Mesenchymal stem cell (in vitro differentiated cells and primary cell): ENCODE measurements around the gene DOCK10.

ENCODE experiments used
- DNase-seq: peaks from one replicate; pipeline ENCODE4 v3.0.0-alpha.2; 2013
- H2AFZ ChIP-seq: one replicate; pipeline ENCODE4 v1.6.1; 2013; ENCODE audit warnings: low read depth, mild to moderate bottlenecking, control low read depth, inconsistent platforms, low read length, moderate library complexity
- H2AK5ac ChIP-seq: 2 replicates; pipeline ENCODE4 v1.6.1; 2013; ENCODE audit warnings: low read length, moderate library complexity, mild to moderate bottlenecking, inconsistent platforms; ENCODE audit not compliant: severe bottlenecking
- H2BK120ac ChIP-seq: one replicate; pipeline ENCODE4 v1.6.1; 2013; ENCODE audit warnings: low read depth, mild to moderate bottlenecking, inconsistent platforms, low read length, moderate library complexity
- H2BK12ac ChIP-seq, 2 experiments: one replicate each; pipeline ENCODE4 v1.6.1; 2013; ENCODE audit warnings: inconsistent platforms in 2 of 2, low read length in 2 of 2, mild to moderate bottlenecking in 2 of 2, moderate library complexity in 2 of 2, control low read depth in 1 of 2
- H2BK15ac ChIP-seq: one replicate; pipeline ENCODE4 v1.6.1; 2013; ENCODE audit warnings: mild to moderate bottlenecking, low read depth, inconsistent platforms; ENCODE audit not compliant: poor library complexity, severe bottlenecking
- H2BK5ac ChIP-seq: 2 replicates; pipeline ENCODE4 v1.6.1; 2013; ENCODE audit warnings: low read depth, mild to moderate bottlenecking, low read length, control low read depth, inconsistent platforms; ENCODE audit not compliant: poor library complexity, severe bottlenecking
- H3K14ac ChIP-seq, 2 experiments: one replicate each; pipeline ENCODE4 v1.6.1; 2013; ENCODE audit warnings: inconsistent platforms in 2 of 2, low read length in 2 of 2, control low read depth in 1 of 2, mild to moderate bottlenecking in 1 of 2, moderate library complexity in 1 of 2
- H3K18ac ChIP-seq, 2 experiments: one replicate each; pipeline ENCODE4 v1.6.1; 2013; ENCODE audit warnings: inconsistent platforms in 2 of 2, low read length in 2 of 2, control low read depth in 1 of 2, low read depth in 1 of 2, mild to moderate bottlenecking in 1 of 2
- H3K23ac ChIP-seq, 2 experiments: one replicate each; pipeline ENCODE4 v1.6.1; 2013; ENCODE audit warnings: inconsistent platforms in 2 of 2, low read length in 2 of 2, mild to moderate bottlenecking in 2 of 2, moderate library complexity in 2 of 2, control low read depth in 1 of 2
- H3K27ac ChIP-seq: 2 replicates; pipeline ENCODE4 v1.5.1; 2013; ENCODE audit warnings: mild to moderate bottlenecking, moderate library complexity, low read length, control low read depth, inconsistent platforms; ENCODE audit not compliant: poor library complexity, severe bottlenecking
- H3K27me3 ChIP-seq, 2 experiments: 2 replicates each; pipeline versions ENCODE4 v1.6.1 to v1.7.0; 2013; ENCODE audit warnings: low read length in 2 of 2, mild to moderate bottlenecking in 2 of 2, moderate library complexity in 2 of 2, control low read depth in 1 of 2, inconsistent platforms in 1 of 2; ENCODE audit not compliant: control insufficient read depth in 1 of 2, insufficient read depth in 1 of 2
- H3K36me3 ChIP-seq, 2 experiments: 2 replicates each; pipeline versions ENCODE4 v1.6.1 to v1.7.0; 2013; ENCODE audit warnings: low read length in 2 of 2, control low read depth in 1 of 2, inconsistent platforms in 1 of 2, low read depth in 1 of 2, mild to moderate bottlenecking in 1 of 2; ENCODE audit not compliant: insufficient read depth in 2 of 2, control insufficient read depth in 1 of 2
- H3K4ac ChIP-seq, 2 experiments: one replicate each; pipeline ENCODE4 v1.6.1; 2013; ENCODE audit warnings: inconsistent platforms in 2 of 2, low read length in 2 of 2, mild to moderate bottlenecking in 2 of 2, moderate library complexity in 2 of 2, control low read depth in 1 of 2, low read depth in 1 of 2
- H3K4me1 ChIP-seq: 2 replicates; pipeline ENCODE4 v1.6.1; 2013; ENCODE audit warnings: low read depth, low read length, control low read depth; ENCODE audit not compliant: control insufficient read depth, insufficient read depth
- H3K4me2 ChIP-seq: 2 replicates; pipeline ENCODE4 v1.6.1; 2013; ENCODE audit warnings: low read length, mild to moderate bottlenecking, inconsistent platforms; ENCODE audit not compliant: poor library complexity, severe bottlenecking
- H3K4me3 ChIP-seq, 2 experiments: 2 replicates each; pipeline versions ENCODE4 v1.5.1 to v1.7.0; 2013; ENCODE audit warnings: low read length in 2 of 2, mild to moderate bottlenecking in 2 of 2, control low read depth in 1 of 2, low read depth in 1 of 2; ENCODE audit not compliant: insufficient read depth in 1 of 2
- H3K79me1 ChIP-seq: replicated peaks from 2 replicates; pipeline ENCODE4 v1.6.1; 2013; ENCODE audit warnings: mild to moderate bottlenecking, control low read depth, low read length, inconsistent platforms; ENCODE audit not compliant: poor library complexity, severe bottlenecking
- H3K9ac ChIP-seq: 2 replicates; pipeline ENCODE4 v1.7.0; 2013; ENCODE audit warnings: mild to moderate bottlenecking, low read length, moderate library complexity
- H3K9me3 ChIP-seq: 2 replicates; pipeline ENCODE4 v1.7.0; 2013; ENCODE audit warnings: mild to moderate bottlenecking, low read length; ENCODE audit not compliant: control insufficient read depth
- H4K8ac ChIP-seq: one replicate; pipeline ENCODE4 v1.6.1; 2013; ENCODE audit warnings: inconsistent platforms, mild to moderate bottlenecking, low read length, moderate library complexity
- H4K91ac ChIP-seq: one replicate; pipeline ENCODE4 v1.6.1; 2013; ENCODE audit warnings: mild to moderate bottlenecking, low read length, inconsistent platforms
- whole genome bisulfite sequencing: methylation state at CpG from one replicate; pipeline ENCODE4 v1.1.7; 2013; ENCODE audit warnings: mixed read lengths; 5-methylcytosine and 5-hydroxymethylcytosine counted together

The DOCK10 gene

DNA sequence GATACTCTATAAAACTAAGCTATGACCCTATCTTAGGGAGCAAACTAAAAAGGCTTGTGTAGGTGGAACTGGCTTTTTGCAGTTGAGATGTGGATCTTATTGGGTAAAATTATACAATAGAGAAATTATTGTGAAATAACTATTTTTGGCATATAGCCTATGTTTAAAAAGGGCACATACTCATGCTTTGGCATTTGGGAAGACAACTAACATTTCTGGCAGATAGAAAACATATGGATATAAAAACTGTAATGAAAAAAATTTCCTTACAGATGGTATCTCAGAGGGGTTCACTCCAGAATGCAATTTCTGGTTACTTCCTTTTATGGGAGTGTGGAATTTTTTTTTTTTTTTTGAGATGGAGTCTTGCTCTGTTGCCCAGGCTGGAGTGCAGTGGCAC lies 206.0 kb downstream of the DOCK10 start:
- no peak overlapping the region for H2BK5ac ChIP-seq
- H3K18ac ChIP-seq: no peak overlapping the region
- H3K36me3 ChIP-seq: peaks cover 12 to 78% of the 10 kb centered on the region in 2 experiments
- no peak overlapping the region for H2AK5ac ChIP-seq
- H3K9ac ChIP-seq: no peak overlapping the region
- no peak overlapping the region for H3K4me2 ChIP-seq
- H2BK15ac ChIP-seq: no peak overlapping the region
- peaks cover 8% of the 10 kb centered on the region for H3K9me3 ChIP-seq
- no peak overlapping the region for H4K8ac ChIP-seq
- H2AFZ ChIP-seq: no peak overlapping the region
- peaks cover 4% of the 10 kb centered on the region for H3K79me1 ChIP-seq
- DNase-seq: no peak
- H2BK12ac ChIP-seq: no peak overlapping the region
- H3K4me3 ChIP-seq: no peak overlapping the region
- no peak overlapping the region for H4K91ac ChIP-seq
- H3K27me3 ChIP-seq: no peaks in the 10 kb centered on the region
- H3K23ac ChIP-seq: no peak overlapping the region
- no peaks in the 10 kb centered on the region for H3K4me1 ChIP-seq
- H3K4ac ChIP-seq: no peak overlapping the region
- no peak overlapping the region for H2BK120ac ChIP-seq
- no peak overlapping the region for H3K14ac ChIP-seq
- no peak overlapping the region for H3K27ac ChIP-seq

DNA sequence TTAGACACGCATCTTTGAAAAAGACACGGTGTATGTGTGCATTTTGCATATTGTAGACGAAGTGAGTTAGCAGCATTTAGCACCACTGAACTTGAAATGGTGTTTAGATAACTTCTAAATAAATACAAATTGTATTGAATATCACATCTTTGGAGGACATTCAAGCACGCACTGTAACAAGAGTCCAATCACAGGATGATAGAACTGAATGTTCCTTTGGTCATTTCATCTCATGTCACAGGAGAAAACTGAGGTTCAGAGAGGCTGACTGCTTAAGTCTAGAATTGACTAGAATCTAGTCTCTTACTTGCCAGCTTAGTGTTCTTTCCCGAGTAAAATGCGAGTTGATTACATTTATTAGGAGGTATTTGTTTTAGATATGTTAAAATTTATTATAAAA lies 206.9 kb downstream of the DOCK10 start:
- no peak overlapping the region for H3K23ac ChIP-seq
- H3K18ac ChIP-seq: no peak overlapping the region
- no peak overlapping the region for H4K8ac ChIP-seq
- H2AFZ ChIP-seq: no peak overlapping the region
- WGBS: 96% methylated on average over 4 of the region's 6 CpGs
- no peak overlapping the region for H4K91ac ChIP-seq
- no peak overlapping the region for H2BK5ac ChIP-seq
- no peak overlapping the region for H3K4me2 ChIP-seq
- no peak overlapping the region for H3K4ac ChIP-seq
- H3K27ac ChIP-seq: no peak overlapping the region
- peaks cover 4% of the 10 kb centered on the region for H3K79me1 ChIP-seq
- no peak for DNase-seq
- H3K4me3 ChIP-seq: no peak overlapping the region
- no peaks in the 10 kb centered on the region for H3K27me3 ChIP-seq
- peaks cover 13 to 77% of the 10 kb centered on the region in 2 experiments for H3K36me3 ChIP-seq
- H2BK15ac ChIP-seq: no peak overlapping the region
- no peak overlapping the region for H3K9ac ChIP-seq
- no peak overlapping the region for H2AK5ac ChIP-seq
- no peak overlapping the region for H2BK120ac ChIP-seq
- H3K9me3 ChIP-seq: peaks cover under 1% of the 10 kb centered on the region
- H2BK12ac ChIP-seq: no peak overlapping the region
- H3K14ac ChIP-seq: no peak overlapping the region
- no peaks in the 10 kb centered on the region for H3K4me1 ChIP-seq

DNA sequence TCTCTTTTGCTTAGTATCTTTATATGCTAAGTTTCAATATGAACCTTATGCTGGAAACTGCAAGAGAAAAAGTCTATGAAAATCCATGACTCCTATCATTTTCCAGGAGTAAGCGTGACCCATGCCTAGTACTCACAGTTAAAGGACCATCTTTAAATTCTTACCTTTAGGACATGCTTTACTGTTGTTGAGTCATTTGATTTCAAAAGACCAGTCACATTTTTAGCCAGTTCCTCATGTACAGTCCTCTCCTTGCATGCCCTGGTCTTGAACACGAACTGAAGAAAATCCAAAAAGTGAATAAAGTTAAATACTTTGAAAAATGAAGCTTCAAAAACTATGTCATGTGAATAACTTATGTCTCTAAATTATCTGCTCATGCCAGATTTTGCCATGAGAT lies 208.3 kb downstream of the DOCK10 start:
- Histone ChIP-seq H3K14ac (no peak overlapping the region), H2AFZ (no peak overlapping the region), H3K36me3 (peaks cover 18 to 78% of the 10 kb centered on the region in 2 experiments), H4K91ac (no peak overlapping the region), H2BK15ac (no peak overlapping the region), H2AK5ac (no peak overlapping the region), H3K9me3 (no peaks in the 10 kb centered on the region), H3K27me3 (no peaks in the 10 kb centered on the region), H2BK120ac (no peak overlapping the region), H4K8ac (no peak overlapping the region), H3K23ac (no peak overlapping the region), H3K27ac (no peak overlapping the region), H3K4me2 (no peak overlapping the region), H3K18ac (no peak overlapping the region), H3K4me1 (no peaks in the 10 kb centered on the region), H3K4me3 (no peak overlapping the region), H3K9ac (no peak overlapping the region), H2BK12ac (no peak overlapping the region), H2BK5ac (no peak overlapping the region), H3K4ac (no peak overlapping the region), H3K79me1 (peaks cover 2% of the 10 kb centered on the region)
- 100% methylated on average over 2 of the region's 2 CpGs for WGBS
- DNase-seq: no peak

DNA sequence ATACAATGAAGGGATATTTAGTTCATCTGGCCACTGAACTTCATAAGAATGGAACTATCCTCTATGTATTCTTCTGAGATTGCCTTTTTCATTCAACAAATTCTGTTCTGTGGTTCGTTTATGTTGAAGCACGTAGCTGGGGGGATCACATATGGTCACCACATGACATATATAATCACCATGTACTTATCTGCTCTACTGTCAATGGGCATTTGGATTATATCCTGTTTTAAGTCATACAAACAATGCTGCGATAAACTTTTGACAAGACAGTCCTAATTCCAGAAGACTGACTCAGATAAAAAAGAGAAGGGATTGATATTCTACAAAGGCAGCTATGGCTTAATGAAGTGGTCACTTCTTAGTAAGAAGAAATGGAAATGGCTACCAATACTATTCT lies 210.1 kb downstream of the DOCK10 start:
- no peak for DNase-seq
- Histone ChIP-seq H3K18ac (no peak overlapping the region), H2AFZ (no peak overlapping the region), H3K14ac (no peak overlapping the region), H3K27ac (no peak overlapping the region), H3K9ac (no peak overlapping the region), H2AK5ac (no peak overlapping the region), H3K4me2 (no peak overlapping the region), H3K9me3 (no peaks in the 10 kb centered on the region), H2BK120ac (no peak overlapping the region), H3K79me1 (peaks cover 2% of the 10 kb centered on the region), H3K4me1 (no peaks in the 10 kb centered on the region), H3K23ac (no peak overlapping the region), H2BK12ac (no peak overlapping the region), H3K4me3 (no peak overlapping the region), H4K91ac (no peak overlapping the region), H3K27me3 (no peaks in the 10 kb centered on the region), H3K36me3 (peaks cover 24 to 93% of the 10 kb centered on the region in 2 experiments), H2BK15ac (no peak overlapping the region), H4K8ac (no peak overlapping the region), H2BK5ac (no peak overlapping the region), H3K4ac (no peak overlapping the region)
- 37% methylated on average over 2 of the region's 3 CpGs for WGBS
